Gastroesophageal sphincter (tissue), 4 donors: ENCODE data around the gene PRKAB2. TPM values are rescaled to one million over a fixed set of nuclear protein-coding genes. Genes with fewer than 3 reads are reported as not detected.
"Not testable (repeated sequence)": the region's sequence is repeated elsewhere in the genome, so short reads cannot be mapped to it uniquely, and the experiment has no call there.

Experiments
- ATAC-seq: fragments of 150-250 bp; one replicate; pipeline ENCODE4 v1.9.1; 2016; ENCODE audit warnings: mild to moderate bottlenecking, moderate library complexity
- H3K27ac ChIP-seq, 4 donors: fragments of 200-600 bp; sonication (generic) in 3 of 4; 1 replicate in 3 of 4; 2 replicates in 1 of 4; pipeline ENCODE4 v1.5.1; 2016 to 2019
- H3K27me3 ChIP-seq: fragments of 200-600 bp; sonication (generic); one replicate; pipeline ENCODE4 v1.5.1; 2019
- H3K36me3 ChIP-seq, 2 donors: fragments of 200-600 bp; sonication (generic); one replicate each; pipeline ENCODE4 v1.5.1; 2019; ENCODE audit warnings: control low read depth in 1 of 2
- H3K4me1 ChIP-seq, 3 donors: fragments of 200-600 bp; sonication (generic); 1 replicate in 2 of 3; 2 replicates in 1 of 3; pipeline ENCODE4 v1.5.1; 2016 to 2019; ENCODE audit warnings: control low read depth in 2 of 3
- H3K4me3 ChIP-seq, 2 donors: fragments of 200-600 bp; sonication (generic); one replicate each; pipeline ENCODE4 v1.5.1; 2019; ENCODE audit warnings: mild to moderate bottlenecking in 1 of 2, moderate library complexity in 1 of 2
- H3K9me3 ChIP-seq, 3 donors: fragments of 200-600 bp; sonication (generic); one replicate each; pipeline ENCODE4 v1.5.1; 2017 to 2019; ENCODE audit warnings: control low read depth in 2 of 3
- EP300 ChIP-seq: sonication (generic); formaldehyde crosslinking; IDR thresholded peaks from one replicate; pipeline ENCODE4 v1.6.1; 2017; ENCODE audit warnings: antibody characterized with exemption, mild to moderate bottlenecking
- POLR2A ChIP-seq, 2 donors: fragments of 450-650 bp; IDR thresholded peaks; one replicate each; pipeline ENCODE4 v1.6.1; 2017; ENCODE audit warnings: antibody characterized with exemption in 2 of 2, mild to moderate bottlenecking in 2 of 2, moderate library complexity in 1 of 2
- POLR2AphosphoS5 ChIP-seq: sonication (generic); formaldehyde crosslinking; IDR thresholded peaks from one replicate; pipeline ENCODE4 v1.6.1; 2017; ENCODE audit warnings: antibody characterized with exemption
- WGBS, 2 donors: methylation state at CpG; one replicate each; pipeline ENCODE4 v1.1.5; 2018; ENCODE audit warnings: low coverage in 1 of 2; 5-methylcytosine and 5-hydroxymethylcytosine counted together
- total RNA-seq, 4 donors: library from RNA; depleted of rRNA; stranded (reverse); fragments of >200 nt; gene quantifications; one replicate each; pipeline ENCODE4 v1.1.0, GENCODE V29; 2016
- TF ChIP-seq, protein P1 (sequence below), 4 experiments: fragments of 200-600 bp in 2 of 4; fragments of 450-650 bp in 2 of 4; sonication (generic) in 1 of 4; IDR thresholded peaks; one replicate each; pipeline ENCODE4 v1.5.1; 2017 to 2019; ENCODE audit warnings: antibody characterized with exemption in 4 of 4, mild to moderate bottlenecking in 2 of 4, moderate library complexity in 2 of 4

The PRKAB2 gene
- total RNA-seq, 4 donors from 2014 or later, result 24.9 to 51.4 (median 39.4) TPM

DNA sequence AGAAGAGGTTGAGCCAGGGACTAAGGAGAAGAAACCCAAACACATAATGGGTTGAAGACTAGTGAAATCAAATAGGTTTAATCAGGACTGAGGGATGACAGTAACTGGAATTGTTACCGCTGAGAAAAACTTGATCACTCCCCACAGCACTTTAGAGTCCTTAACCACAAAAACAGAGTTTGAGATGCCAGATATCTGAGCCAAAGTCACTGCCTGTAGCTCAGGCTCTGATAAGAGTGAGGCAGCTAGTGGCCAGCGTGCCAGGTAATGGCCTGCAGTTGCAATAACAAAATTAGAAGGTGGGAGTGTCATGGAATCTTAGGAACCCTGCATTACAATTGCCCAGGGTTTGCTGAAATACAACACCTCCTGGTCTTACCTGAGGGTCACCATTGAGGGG is 48.0 kb downstream of the PRKAB2 start:
- H3K9me3 ChIP-seq, result no peaks in the 10 kb centered on the region
- WGBS, 2 donors, result 79 to 91% methylated on average over 1 to 2 of the region's 2 CpGs
- no peak for TF ChIP-seq POLR2AphosphoS5
- TF ChIP-seq, protein P1, sequence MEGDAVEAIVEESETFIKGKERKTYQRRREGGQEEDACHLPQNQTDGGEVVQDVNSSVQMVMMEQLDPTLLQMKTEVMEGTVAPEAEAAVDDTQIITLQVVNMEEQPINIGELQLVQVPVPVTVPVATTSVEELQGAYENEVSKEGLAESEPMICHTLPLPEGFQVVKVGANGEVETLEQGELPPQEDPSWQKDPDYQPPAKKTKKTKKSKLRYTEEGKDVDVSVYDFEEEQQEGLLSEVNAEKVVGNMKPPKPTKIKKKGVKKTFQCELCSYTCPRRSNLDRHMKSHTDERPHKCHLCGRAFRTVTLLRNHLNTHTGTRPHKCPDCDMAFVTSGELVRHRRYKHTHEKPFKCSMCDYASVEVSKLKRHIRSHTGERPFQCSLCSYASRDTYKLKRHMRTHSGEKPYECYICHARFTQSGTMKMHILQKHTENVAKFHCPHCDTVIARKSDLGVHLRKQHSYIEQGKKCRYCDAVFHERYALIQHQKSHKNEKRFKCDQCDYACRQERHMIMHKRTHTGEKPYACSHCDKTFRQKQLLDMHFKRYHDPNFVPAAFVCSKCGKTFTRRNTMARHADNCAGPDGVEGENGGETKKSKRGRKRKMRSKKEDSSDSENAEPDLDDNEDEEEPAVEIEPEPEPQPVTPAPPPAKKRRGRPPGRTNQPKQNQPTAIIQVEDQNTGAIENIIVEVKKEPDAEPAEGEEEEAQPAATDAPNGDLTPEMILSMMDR (IDR thresholded peaks at IDR 0.05), result no peak
- no peak for TF ChIP-seq EP300
- no peak for TF ChIP-seq POLR2A (IDR thresholded peaks at IDR 0.05)
- H3K4me1 ChIP-seq, result no peaks in the 10 kb centered on the region
- H3K27ac ChIP-seq, result no peak overlapping the region
- no peak overlapping the region for H3K4me3 ChIP-seq
- ATAC-seq, result no peak
- H3K27me3 ChIP-seq, result peaks cover 3% of the 10 kb centered on the region
- no peaks in the 10 kb centered on the region for H3K36me3 ChIP-seq

DNA sequence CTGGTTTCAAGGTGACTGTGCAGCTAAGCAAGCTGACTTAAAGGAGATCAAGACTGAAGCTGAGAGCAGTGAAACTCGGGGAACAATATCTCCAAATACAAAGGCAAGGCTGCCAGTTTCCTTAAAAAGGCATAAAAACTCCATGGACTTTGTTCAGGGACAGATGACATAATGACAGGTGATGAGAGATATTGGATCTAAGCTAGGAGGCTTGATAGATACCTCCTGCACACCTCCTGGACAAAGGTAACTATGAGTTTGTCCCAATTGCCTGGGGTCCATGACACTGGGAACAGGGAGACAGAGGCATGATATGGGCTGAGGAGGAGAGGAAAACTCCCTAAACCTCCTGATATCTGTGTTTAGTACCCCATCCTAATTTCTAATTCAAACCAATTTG is 55.2 kb downstream of the PRKAB2 start:
- no peak overlapping the region for H3K4me3 ChIP-seq
- H3K4me1 ChIP-seq, result no peaks in the 10 kb centered on the region
- no peak overlapping the region for H3K27ac ChIP-seq
- TF ChIP-seq POLR2AphosphoS5 (no peak), POLR2A (IDR thresholded peaks at IDR 0.05) (no peak), EP300 (no peak)
- TF ChIP-seq, protein P1 (IDR thresholded peaks at IDR 0.05), result no peak
- no peaks in the 10 kb centered on the region for H3K27me3 ChIP-seq
- no peak for ATAC-seq
- no peaks in the 10 kb centered on the region for H3K36me3 ChIP-seq
- whole genome bisulfite sequencing, 2 donors, result 38 to 80% methylated on average over 1 of the region's 1 CpG
- H3K9me3 ChIP-seq, result no peaks in the 10 kb centered on the region

DNA sequence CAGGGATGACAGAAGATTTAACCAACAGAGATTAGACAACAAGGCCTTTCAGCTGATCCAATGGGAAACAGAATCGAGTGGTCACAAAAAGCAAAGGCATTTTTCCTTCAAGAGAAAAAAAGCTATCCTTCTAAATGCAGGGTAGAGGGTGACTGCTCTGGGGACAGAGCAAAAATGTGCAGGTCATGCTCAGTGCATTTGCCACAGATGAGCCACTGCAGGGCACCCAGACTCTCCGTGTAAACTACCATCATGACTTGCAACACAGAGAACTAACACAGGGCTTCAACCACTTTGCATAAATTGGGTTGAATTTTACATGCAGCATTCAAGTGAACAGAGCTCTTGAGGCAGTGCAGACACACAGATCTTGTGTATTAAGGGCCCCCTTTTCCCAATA is 56.8 kb downstream of the PRKAB2 start:
- H3K27ac ChIP-seq, result no peak overlapping the region
- TF ChIP-seq EP300 (no peak), POLR2A (IDR thresholded peaks at IDR 0.05) (no peak), POLR2AphosphoS5 (no peak)
- TF ChIP-seq, protein P1 (IDR thresholded peaks at IDR 0.05), result no peak
- ATAC-seq, result no peak
- no peak overlapping the region for H3K4me3 ChIP-seq
- no peaks in the 10 kb centered on the region for H3K9me3 ChIP-seq
- no peaks in the 10 kb centered on the region for H3K27me3 ChIP-seq
- no peaks in the 10 kb centered on the region for H3K36me3 ChIP-seq
- no peaks in the 10 kb centered on the region for H3K4me1 ChIP-seq
- 80 to 88% methylated on average over 1 of the region's 2 CpGs for WGBS, 2 donors

DNA sequence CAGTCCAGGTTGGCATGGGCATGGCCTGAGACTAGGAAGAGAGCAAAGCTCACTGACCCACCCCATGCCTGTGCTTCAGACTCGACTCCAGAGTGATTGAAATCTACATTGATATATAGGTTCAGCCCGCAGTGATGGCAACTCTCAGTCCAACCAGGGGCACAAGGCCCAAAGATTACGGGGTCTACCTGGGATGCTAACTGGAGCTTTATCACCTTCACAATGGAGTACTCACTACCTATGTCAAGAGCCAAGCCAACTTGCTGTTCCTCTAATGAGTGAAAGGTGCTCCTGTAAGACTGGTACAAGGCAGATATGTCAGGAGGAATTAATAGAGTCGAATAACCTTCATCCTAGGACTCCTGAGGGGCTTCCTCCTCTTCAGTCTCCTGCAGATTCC is 57.2 kb downstream of the PRKAB2 start:
- not testable (repeated sequence) for ATAC-seq, H3K9me3 ChIP-seq, H3K4me3 ChIP-seq, H3K36me3 ChIP-seq, H3K4me1 ChIP-seq, H3K27ac ChIP-seq, H3K27me3 ChIP-seq
- WGBS, 2 donors, result 100% methylated on average over 1 of the region's 4 CpGs; no CpG with 5 or more reads in 1 of the 2 donors

DNA sequence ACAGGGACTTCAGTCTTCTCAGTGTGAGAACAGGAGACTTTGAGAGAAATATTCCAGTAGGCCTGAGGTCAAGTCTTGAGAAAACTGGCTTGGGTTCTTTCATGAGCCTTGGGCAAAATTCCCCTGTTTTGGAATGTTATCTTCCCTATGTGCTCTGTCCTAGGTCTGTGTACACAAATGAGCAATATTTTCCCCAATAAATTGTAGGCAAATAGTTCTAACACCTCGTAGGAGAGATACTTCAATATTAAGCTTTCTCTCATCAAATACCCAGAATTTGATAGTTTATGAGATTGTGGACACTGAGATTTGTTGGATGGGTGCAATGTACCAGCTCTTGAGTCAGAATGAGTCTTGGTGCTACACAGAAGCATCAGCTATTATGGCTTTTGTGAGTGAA is 57.9 kb downstream of the PRKAB2 start:
- WGBS, 2 donors, result 60 to 67% methylated on average over 1 of the region's 1 CpG
- not testable (repeated sequence) for ATAC-seq, H3K36me3 ChIP-seq, H3K9me3 ChIP-seq, H3K4me1 ChIP-seq, H3K4me3 ChIP-seq, H3K27ac ChIP-seq, H3K27me3 ChIP-seq

DNA sequence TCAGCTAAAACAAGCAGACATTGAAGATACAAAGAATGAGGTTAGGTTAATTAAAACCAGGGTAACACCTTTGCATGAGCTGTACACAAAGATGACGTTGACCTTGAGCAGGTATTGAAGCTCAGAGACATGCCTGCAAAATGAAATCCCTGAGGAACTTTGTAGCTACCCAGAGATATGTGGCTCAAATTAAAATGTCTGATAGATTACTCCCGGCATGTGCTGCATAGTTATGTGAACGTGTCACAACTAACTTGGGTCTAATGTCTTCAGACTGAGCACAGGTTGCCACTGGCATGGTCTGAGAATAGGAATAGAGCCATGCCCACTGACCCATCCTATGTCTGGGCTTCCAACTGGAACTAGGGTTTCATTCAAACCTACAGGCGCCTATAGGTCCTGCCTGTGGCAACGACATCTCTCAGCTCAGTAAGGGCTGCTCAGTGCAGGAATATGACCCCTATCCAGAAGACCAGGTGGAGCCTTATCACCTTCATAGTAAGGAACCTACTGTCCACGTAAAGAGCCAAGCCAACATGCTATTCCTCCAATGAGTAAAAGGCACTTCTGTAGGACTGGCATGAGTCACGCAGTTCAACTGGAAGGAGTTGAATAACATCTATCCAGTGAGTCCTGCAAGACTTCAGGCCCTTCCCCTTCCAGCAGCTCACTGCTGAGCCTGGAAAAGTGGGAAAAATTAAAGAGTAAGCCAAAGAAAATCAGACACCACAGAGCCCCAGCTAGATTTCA is 60.7 kb downstream of the PRKAB2 start:
- WGBS, 2 donors, result 76 to 79% methylated on average over 3 to 5 of the region's 7 CpGs
- no peaks in the 10 kb centered on the region for H3K4me1 ChIP-seq
- peaks cover 17% of the 10 kb centered on the region for H3K27me3 ChIP-seq
- TF ChIP-seq POLR2A (IDR thresholded peaks at IDR 0.05) (no peak), POLR2AphosphoS5 (no peak)
- H3K9me3 ChIP-seq, result no peaks in the 10 kb centered on the region
- H3K36me3 ChIP-seq, result no peaks in the 10 kb centered on the region
- H3K27ac ChIP-seq, result no peak overlapping the region
- H3K4me3 ChIP-seq, result no peak overlapping the region
- ATAC-seq, result no peak
